ENCODE results near the gene DUS1L. TPM values are rescaled to one million over a fixed set of nuclear protein-coding genes. Genes with fewer than 3 reads are reported as not detected.
"Not testable (repeated sequence)": the region's sequence is repeated elsewhere in the genome, so short reads cannot be mapped to it uniquely, and the experiment has no call there.

The DUS1L gene
- total RNA-seq, 6 experiments from 2014 or later, result 61.8 to 115 (median 89.9) TPM

- 74% methylated on average over 17 of the region's 17 CpGs for WGBS (ENCODE audit: insufficient coverage, low coverage, low lambda C conversion rate, missing lambda C conversion rate)
Observed at GRCh38 chr17:82041144-82041814, 24.3 kb downstream of the DUS1L start.

GRCh38 chr17:82039695-82040299 is 25.8 kb downstream of the DUS1L start:
- H3K4me3 ChIP-seq, result no peak overlapping the region
- DNase-seq (peak; percentile 79 to 96 (median 92)), ATAC-seq (peak; percentile 54 to 72 (median 64))
- H3K27ac ChIP-seq, result peak overlapping the region in 2 of 3 donors; percentile 72 to 89
- peaks cover 0 to 47% (median 16%) of the 10 kb centered on the region in 4 donors for H3K4me1 ChIP-seq
- H3K9me3 ChIP-seq, result no peaks in the 10 kb centered on the region
- intact Hi-C loops (cut with DNase I), result loop anchor here (10.0 kb wide), 2 partner anchors 45 to 55 kb away; partner anchors contain the start of gene FASN (in 1 of the 2)
- H3K27me3 ChIP-seq, result no peaks in the 10 kb centered on the region
- 43% methylated on average over 4 of the region's 8 CpGs for WGBS (ENCODE audit: insufficient coverage, low coverage, low lambda C conversion rate, missing lambda C conversion rate)
- TF ChIP-seq POLR2A (IDR thresholded peaks at IDR 0.05), result no peak
- TF ChIP-seq, protein P1, sequence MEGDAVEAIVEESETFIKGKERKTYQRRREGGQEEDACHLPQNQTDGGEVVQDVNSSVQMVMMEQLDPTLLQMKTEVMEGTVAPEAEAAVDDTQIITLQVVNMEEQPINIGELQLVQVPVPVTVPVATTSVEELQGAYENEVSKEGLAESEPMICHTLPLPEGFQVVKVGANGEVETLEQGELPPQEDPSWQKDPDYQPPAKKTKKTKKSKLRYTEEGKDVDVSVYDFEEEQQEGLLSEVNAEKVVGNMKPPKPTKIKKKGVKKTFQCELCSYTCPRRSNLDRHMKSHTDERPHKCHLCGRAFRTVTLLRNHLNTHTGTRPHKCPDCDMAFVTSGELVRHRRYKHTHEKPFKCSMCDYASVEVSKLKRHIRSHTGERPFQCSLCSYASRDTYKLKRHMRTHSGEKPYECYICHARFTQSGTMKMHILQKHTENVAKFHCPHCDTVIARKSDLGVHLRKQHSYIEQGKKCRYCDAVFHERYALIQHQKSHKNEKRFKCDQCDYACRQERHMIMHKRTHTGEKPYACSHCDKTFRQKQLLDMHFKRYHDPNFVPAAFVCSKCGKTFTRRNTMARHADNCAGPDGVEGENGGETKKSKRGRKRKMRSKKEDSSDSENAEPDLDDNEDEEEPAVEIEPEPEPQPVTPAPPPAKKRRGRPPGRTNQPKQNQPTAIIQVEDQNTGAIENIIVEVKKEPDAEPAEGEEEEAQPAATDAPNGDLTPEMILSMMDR (IDR thresholded peaks at IDR 0.05), result no peak
- H3K36me3 ChIP-seq, result peaks cover 0 to 16% (median 0%) of the 10 kb centered on the region in 4 donors

More at GRCh38 chr17:82041144-82041814, 24.3 kb downstream of the DUS1L start:
- no peaks in the 10 kb centered on the region for H3K9me3 ChIP-seq
- peaks cover 0 to 33% (median 16%) of the 10 kb centered on the region in 4 donors for H3K4me1 ChIP-seq
- no peak for DNase-seq
- TF ChIP-seq, protein P1 (IDR thresholded peaks at IDR 0.05), result no peak
- no peak for TF ChIP-seq POLR2A (IDR thresholded peaks at IDR 0.05)
- peaks cover 0 to 5% (median 0%) of the 10 kb centered on the region in 4 donors for H3K36me3 ChIP-seq
- ATAC-seq, result no peak
- no peak overlapping the region for H3K4me3 ChIP-seq
- intact Hi-C loops (cut with DNase I), result no loop called here
- peak overlapping the region in 2 of 3 donors; percentile 21 to 89 for H3K27ac ChIP-seq
- no peaks in the 10 kb centered on the region for H3K27me3 ChIP-seq

GRCh38 chr17:82038796-82039409 is 26.7 kb downstream of the DUS1L start:
- 73% methylated on average over 11 of the region's 16 CpGs for WGBS (ENCODE audit: insufficient coverage, low coverage, low lambda C conversion rate, missing lambda C conversion rate)
- Histone ChIP-seq H3K27ac (peak overlapping the region in 2 of 3 donors; percentile 64 to 89), H3K4me1 (peaks cover 0 to 47% (median 16%) of the 10 kb centered on the region in 4 donors), H3K36me3 (peaks cover 0 to 16% (median 0%) of the 10 kb centered on the region in 4 donors)
- intact Hi-C loops (cut with DNase I), result loop anchor here (10.0 kb wide), 2 partner anchors 46 to 56 kb away; partner anchors contain the start of gene FASN (in 1 of the 2)
- ATAC-seq, H3K4me3 ChIP-seq, H3K27me3 ChIP-seq, H3K9me3 ChIP-seq, DNase-seq: not testable (repeated sequence)

- H3K4me3 ChIP-seq, result peak overlapping the region in 2 of 3 donors; percentile 29 to 81
- intact Hi-C loops (cut with DNase I), result loop anchor here (10.0 kb wide), 2 partner anchors 47 to 57 kb away; partner anchors contain the start of gene FASN (in 1 of the 2)
- peaks cover 0 to 16% (median 0%) of the 10 kb centered on the region in 4 donors for H3K36me3 ChIP-seq
- ATAC-seq (no peak), DNase-seq (no peak)
- TF ChIP-seq, protein P1 (IDR thresholded peaks at IDR 0.05), result no peak
- TF ChIP-seq POLR2A (IDR thresholded peaks at IDR 0.05), result no peak
- H3K27me3 ChIP-seq, result no peaks in the 10 kb centered on the region
- H3K9me3 ChIP-seq, result no peaks in the 10 kb centered on the region
- H3K27ac ChIP-seq, result peak overlapping the region in 2 of 3 donors; percentile 56 to 89
- peaks cover 0 to 47% (median 16%) of the 10 kb centered on the region in 4 donors for H3K4me1 ChIP-seq
- 4% methylated on average over 10 of the region's 10 CpGs for WGBS (ENCODE audit: insufficient coverage, low coverage, low lambda C conversion rate, missing lambda C conversion rate)
Observed at GRCh38 chr17:82037889-82038195, 27.8 kb downstream of the DUS1L start.
